Limb (tissue), 2 donors: Measurements from ENCODE around the gene GLYATL3.
A peak's percentile ranks its signal among the peaks of the same experiment; 100 is the strongest.

ENCODE experiments used
- DNase-seq, 2 donors: peaks; one replicate each; pipeline ENCODE4 v3.0.0-alpha.2; 2016; ENCODE audit errors: extremely low spot score in 2 of 2

The GLYATL3 gene

DNA sequence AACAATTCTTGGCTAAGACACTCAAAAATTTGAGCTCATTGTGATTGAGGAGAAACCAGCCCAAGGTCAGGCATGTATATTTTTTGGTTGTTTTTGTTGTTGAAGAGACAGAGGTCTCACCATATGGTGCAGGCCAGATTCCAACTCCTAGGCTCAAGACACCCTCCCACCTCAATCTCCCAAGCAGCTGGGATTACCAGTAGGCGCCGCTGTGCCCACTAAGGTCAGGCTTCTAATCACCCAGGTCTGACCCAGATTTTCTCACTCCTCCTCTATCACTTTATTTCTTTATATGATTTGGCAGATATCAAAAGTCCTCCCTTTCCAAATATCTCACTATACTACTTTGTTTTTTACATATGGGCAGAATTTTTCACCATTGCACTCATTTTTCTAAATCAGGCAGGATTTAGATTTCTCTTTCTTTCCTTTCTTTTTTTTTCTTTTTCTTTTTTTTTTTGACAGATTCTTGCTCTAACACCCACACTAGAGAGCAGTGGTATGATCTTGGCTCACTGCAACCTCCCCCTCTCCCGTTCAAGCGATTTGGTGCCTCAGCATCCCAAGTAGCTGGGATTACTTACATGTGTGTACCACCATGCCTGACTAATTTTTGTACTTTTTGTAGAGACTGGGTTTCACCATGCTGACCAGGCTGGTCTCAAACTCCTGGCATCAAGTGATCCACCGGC lies 49.0 kb downstream of the GLYATL3 start:
- no peak for DNase-seq

DNA sequence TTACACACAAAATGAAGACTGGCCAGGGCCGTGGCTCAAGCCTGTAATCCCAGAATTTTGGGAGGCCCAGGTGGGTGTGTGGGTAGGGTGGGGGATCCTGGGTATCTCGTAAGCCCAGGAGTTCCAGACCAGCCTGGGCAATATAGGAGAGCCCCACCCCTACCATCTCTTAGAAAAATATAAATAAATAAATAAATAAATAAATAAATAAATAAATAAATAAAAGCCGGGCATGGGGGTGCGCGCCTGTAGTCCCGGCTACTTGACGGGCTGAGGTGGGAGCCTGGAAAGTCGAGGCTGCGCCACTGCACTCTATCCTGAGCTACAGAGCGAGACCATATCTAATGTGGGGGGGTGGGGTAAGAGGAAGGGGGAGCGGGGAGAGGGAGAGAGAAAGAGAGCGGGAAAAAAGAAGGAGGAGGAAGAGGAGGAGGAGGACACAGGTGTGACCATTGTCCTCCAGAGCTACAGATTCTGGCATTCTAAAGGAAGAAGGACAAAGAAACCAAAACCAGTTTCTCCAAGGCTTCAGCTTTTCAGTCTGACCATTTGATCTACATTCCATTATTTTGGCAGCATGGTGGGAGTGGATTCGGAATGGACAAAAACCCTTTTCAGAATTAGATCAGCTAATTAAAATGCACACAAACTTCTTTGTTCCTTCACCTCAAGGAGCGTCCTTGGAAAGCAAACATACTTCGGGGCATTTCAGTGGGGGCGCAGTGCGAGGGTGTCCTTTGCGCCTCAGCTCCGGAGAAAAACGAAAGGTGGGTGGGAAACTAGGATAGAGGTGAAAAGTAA lies 50.2 kb downstream of the GLYATL3 start:
- no peak for DNase-seq

DNA sequence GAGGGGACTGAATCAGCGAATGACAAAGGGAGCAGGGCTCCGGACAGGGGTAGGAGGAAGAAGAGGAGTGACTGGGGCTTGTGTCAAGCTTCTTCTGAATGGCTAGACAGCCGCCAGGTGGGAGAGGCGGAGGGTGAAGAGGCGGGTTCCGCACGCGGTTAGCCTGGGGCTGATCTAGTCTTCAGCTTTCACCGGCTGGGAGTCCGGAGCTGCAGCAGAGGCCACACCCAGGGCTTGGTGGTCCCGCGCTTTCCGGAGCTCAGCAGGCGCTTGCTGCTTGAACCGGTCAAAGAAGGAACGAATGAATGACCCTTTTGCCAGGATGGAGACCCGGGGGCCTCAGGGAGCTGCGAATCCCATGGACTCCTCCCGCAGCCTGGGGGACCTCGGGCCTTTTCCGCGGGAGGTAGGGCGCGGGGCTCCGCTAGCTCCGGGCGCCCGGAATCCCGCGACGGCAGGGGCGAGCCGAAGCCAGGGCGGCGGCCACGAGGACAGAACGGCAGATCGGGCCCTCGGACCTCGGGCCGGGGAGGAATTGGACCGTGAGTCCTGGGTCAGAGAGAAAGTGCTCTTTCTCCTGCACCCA lies 50.9 kb downstream of the GLYATL3 start, which contains the start of gene C6orf141:
Gene C6orf141 (plus strand): TSS at position 177 of the 586 bp plus-strand sequence. CDS start 125 bp downstream, at position 302.
- peak in 1 of 2 donors; percentile 58 for DNase-seq

DNA sequence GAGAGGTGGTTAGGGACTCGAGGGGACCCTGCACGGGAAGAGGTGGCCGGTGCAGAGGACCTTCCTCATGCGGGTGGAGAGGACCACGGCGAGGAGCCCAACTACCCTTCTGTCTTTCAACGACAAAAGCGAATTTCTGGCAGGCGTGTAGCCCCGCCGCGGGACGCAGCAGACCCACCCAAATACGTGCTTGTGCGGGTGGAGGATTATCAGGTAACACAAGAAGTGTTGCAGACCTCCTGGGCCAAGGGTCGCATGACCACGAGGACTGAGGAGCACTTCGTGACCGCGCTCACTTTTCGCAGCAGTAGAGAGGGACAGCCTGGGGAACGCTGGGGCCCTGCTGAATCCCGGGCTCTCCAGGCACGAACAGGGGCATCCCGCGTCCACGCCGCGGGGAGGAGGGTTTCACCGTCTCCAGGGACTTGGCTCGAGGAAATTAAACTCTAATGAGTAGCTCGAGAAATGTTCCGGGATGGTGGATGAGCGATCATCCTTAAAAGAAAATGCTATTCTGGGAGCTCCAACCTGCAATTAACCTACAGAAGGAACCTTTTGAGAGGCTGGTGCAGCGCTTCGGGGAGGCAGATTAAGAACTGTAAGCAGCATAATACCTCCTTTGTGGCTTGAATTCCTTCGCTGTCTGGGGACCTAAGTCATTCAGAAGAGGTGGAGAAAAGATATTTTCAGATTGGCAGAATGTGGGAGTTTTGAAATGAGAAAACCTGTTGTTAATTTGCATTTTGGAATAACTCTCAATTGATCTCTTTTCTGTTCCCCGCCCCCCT lies 51.5 kb downstream of the GLYATL3 start:
- peak in 1 of 2 donors; percentile 57 for DNase-seq

DNA sequence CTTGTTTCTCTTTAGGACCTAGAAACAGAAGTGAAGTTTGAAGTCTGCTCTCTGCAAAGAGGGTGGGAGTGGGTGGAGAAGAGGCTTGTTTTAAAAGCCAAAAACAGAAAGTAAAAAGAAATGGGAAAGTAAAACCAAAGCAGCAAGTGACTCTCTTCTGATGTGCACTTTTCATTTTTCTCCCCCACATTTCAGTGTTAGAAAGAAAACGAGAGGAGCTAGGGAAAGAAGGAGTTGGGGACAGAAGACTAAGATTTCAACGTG lies 52.1 kb downstream of the GLYATL3 start:
- DNase-seq = no peak

DNA sequence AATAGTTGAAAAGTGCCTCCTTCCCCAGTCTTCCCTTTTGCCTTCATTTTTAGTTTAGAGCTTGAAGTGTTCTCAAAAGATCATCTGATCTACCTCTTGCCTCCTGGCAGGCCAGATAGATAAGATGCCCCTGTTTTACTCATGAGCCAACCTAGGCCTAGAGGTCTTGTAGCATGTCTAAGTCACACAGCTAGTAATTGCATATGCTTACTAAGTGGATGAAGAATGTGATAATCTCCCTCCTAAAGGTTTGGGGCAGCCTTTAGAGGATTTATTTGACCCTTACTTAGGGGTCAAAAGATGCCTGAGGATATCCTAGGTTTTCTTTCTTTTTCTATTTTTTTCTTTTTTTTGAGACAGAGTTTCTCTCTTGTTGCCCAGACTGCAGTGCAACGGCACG lies 52.9 kb downstream of the GLYATL3 start:
- no peak for DNase-seq

DNA sequence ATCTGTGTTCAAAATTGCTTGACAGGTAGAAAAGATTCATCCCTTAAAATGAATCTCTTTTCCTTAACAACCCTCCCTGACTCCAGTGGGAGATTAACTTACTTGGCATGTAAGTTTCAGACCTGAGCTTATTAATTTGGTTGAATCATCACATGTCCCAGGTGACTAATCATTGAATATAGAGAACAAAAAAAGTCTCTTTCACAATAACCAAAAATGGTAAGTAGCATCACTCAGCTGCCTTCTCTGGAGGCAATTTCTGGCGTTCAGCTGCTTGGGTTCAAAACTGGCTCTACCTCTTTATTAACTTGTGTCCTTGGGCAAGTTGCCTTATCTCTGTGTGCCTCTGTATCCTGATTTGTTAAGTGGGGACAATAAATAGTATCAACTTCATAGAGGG lies 53.7 kb downstream of the GLYATL3 start:
- DNase-seq = no peak

DNA sequence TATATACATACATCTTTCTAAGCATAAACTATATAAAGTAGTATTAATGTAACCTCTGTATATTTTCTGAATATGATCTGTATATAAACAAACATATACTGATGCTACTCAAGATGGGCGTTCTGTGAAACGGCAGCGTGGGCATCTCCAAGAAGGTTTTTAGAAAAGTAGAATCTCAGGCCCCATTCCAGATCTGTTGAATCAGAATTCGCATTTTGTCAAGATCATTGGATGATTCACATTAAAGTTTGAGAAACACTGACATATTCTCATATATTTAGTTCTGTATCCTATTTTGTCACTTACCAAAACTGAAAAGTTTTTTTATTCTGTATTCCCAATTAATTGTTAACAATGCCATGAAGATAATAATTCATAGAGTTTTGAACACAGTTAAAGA lies 56.2 kb downstream of the GLYATL3 start:
- DNase-seq = no peak

DNA sequence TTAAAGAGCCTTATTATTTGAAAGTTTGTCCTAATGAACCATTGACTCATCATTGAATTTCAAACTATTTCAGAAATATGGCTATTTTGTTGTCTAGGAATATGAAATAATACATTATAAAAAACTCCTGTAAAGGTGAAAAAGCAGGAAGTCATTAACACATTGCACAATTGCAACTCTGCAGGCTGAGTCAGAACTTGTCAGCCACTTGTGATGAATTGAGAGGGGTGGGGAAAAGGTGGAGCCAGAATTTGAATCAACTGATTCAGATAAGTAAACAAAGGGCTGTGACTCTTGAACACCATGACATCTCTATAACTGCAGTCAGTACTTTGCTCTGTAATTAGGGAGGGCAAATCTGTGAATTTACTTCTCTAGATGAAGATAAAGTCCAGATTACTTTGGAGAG lies 56.7 kb downstream of the GLYATL3 start:
- no peak for DNase-seq

DNA sequence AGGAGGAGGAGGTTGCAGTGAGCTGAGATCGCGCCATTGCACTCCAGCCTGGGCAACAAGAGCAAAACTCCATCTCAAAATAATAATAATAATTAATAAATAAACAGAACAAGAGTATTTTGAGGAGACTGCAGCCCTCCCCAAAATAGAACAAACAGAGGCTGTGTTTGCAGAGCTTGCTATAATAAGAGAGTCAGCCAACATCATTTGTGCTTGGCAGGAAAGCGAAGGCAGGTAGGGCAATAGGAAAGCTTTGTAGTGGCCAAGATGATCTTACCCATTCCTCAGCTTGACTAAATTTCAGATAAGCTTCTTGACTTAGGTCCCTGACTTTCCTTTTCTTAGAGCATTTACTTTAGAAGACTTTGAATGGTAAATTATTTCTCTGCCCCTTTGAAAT lies 57.5 kb downstream of the GLYATL3 start:
- no peak for DNase-seq

DNA sequence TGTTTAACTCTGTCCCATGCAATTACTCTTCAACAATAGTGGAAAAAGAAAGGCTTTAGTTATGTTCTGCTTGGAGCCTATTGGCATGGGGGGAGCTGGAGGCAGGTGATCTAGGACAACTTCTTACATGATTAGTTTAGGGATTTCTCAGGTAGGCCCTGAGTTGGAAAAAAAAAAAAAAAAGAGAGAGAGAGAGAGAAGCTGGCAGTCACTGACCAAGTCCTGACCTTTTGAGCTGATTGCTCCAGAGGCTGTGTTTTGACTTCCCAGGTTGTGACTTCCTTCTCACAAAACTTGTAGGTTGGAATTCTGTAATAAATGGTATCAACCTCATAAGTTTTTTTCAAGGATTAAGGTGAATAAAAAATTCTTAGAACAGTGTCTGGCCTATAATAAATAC lies 58.5 kb downstream of the GLYATL3 start:
- DNase-seq = no peak

DNA sequence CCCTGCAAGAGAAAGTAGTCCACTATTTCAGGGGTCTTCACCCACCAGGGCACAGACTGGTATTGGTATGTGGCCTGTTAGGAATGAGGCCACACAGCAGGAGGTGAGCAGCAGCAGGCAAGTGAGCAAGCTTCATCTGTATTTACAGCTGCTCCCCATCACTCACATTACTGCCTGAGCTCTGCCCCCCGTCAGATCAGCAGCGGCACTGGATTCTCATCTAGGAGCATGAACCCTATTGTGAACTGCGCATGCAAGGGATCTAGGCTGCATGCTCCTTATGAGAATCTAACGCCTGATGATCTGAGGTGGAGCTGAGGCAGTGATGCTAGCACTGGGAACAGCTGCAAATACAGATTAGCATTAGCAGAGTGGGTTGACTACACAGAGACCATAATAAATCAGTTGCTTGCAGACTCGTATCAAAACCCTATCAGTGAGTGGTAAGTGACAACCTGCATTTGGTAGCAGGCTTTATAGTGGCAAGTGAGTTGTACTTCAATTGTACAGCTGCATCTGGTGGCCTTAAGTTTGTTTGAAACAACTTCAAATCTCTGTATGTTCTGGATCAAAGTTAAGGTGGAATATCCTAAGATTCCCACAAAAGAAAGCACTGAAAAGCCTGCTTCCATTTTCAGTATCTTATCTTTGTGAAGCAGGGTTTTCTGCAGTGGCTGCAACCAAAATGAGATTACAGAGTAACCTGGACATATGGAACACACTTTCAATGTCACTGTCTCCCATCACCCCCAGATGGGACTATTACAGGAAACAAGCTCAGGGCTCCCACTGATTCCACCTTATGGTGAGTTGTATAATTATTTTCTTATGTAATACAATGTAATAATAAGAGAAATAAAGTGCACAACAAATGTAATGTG lies 63.5 kb downstream of the GLYATL3 start:
- DNase-seq = no peak

DNA sequence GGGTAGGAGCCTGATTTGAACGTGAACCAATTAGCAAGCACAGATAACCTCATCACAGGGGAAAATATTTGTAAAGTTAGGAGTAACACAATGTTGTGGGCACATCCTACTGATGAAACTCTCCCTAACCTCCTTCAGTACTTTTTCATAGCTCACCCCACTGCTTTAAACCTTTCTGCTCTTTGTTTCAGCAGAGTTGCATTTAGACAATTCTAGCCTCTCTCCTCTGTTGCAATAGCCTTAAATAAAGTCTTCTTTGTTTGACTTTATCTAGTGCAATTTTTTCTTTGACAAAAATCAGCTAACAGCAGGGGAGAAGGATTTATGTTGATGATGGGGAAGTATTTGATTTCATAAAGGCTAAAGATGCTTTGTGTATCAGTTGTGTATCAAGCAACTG lies 64.8 kb downstream of the GLYATL3 start:
- no peak for DNase-seq

DNA sequence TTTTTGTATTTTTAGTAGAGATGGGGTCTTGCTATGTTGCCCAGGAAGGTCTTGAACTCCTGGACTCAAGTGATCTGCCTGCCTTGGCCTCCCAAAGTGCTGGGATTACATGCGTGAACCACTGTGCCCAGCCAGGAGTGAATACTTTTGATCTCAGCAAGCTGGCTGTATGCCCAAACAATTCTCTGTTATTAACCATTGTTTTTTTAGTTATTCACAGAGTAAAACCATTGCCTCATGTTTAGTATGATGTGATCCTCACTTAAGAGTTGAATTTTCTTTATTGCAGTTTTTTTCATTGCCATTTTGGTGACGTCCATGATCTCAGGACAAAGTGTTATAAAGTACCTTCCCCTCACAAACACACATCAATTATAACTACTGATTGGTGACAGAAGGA lies 65.5 kb downstream of the GLYATL3 start:
- DNase-seq = no peak

DNA sequence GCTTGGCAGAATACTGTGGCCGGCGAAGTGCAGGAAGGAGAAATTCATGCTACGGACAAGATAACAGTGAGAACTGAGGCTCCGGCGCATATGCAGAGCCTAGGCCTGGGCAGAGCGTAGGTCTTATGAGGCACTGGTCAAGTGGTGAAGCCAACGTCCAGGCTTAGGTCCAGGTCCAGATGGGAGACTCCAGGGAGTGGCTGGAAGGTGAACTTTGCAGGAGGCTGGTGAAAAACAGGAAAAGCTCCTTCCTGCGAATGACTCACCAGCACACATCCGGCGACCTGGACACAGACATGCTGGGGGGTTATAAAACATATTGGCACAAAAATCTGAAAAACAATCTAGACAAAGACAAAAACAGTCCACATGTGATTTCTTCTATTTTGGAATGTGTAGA lies 66.1 kb downstream of the GLYATL3 start:
- no peak for DNase-seq

DNA sequence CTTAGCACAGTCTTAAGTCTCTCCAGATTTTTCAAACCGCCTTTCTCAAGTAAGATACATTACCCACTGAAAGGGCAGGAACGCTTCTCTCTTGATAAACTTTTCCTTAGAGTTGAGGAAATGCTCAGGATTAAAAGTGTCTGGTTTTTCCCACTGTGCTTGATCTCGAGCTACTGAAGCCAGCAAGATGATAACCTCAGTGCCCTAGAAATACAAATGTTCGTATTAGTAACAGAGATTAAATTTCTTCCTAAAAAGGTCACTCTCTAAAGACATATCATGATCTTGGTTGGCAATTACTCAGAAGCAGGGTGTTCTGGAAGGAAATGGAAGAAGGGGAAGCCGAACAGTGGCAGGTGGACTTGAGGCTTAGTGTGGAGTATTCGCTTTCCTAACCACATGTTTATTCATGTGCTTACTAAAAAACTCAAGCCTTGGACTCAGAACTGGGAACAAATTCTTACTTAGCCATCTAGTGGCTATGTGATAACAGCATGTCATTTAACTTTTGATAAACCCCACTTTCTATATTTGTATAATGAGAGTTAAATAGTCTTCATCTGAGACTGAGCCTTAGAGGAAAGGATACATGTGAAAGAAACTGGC lies 70.9 kb downstream of the GLYATL3 start:
- DNase-seq = no peak

DNA sequence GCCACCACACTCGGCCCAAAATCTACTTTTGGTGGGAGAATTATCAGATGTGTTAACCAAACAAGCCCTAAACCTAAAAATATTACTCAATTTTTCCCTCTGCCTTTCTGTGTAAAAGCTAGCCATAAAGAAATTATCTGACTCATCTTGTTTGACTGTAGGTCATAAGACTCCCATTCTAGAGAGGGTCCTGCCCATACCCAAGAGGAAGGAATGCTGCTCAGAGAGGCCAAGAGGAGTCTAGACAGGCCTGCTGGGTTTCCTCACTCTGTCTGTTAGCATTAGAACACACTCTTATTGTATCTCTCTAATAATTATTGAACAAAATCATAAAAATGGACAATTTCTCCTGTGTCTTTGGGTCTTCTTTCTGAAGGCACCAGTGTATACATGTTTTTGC lies 76.9 kb downstream of the GLYATL3 start:
- no peak for DNase-seq
